NT2/D1 (cell line): ENCODE data around the gene BAD.
"Not testable (repeated sequence)": the region's sequence is repeated elsewhere in the genome, so short reads cannot be mapped to it uniquely, and the experiment has no call there.

ENCODE experiments used
- DNase-seq: peaks from one replicate; pipeline ENCODE4 v3.0.0-alpha.2; 2011; ENCODE audit warnings: low read depth, low spot score
- H3K27me3 ChIP-seq: 2 replicates; pipeline ENCODE4 v1.6.0; 2011; ENCODE audit warnings: mild to moderate bottlenecking; ENCODE audit not compliant: insufficient read length, insufficient read depth
- H3K36me3 ChIP-seq: 2 replicates; pipeline ENCODE4 v1.6.1; 2011; ENCODE audit warnings: mild to moderate bottlenecking, low read length, mixed read lengths; ENCODE audit not compliant: insufficient read depth, insufficient read length
- H3K4me1 ChIP-seq: 2 replicates; pipeline ENCODE4 v1.5.1; 2011; ENCODE audit not compliant: insufficient read depth, insufficient read length
- H3K4me3 ChIP-seq: 2 replicates; pipeline ENCODE4 v1.5.1; 2011; ENCODE audit warnings: low read depth; ENCODE audit not compliant: insufficient read length
- H3K9ac ChIP-seq: 2 replicates; pipeline ENCODE4 v1.6.0; 2011; ENCODE audit warnings: low read depth; ENCODE audit not compliant: insufficient read length
- H3K9me3 ChIP-seq: 2 replicates; pipeline ENCODE4 v1.5.1; 2011; ENCODE audit warnings: mild to moderate bottlenecking, low read length; ENCODE audit not compliant: insufficient read depth
- SUZ12 ChIP-seq: IDR thresholded peaks from 2 replicates; pipeline ENCODE4 v1.6.1; 2011; ENCODE audit not compliant: insufficient read length, insufficient read depth; ENCODE audit errors: extremely low read depth
- YY1 ChIP-seq: IDR thresholded peaks from 2 replicates; pipeline ENCODE4 v1.6.1; 2011; ENCODE audit not compliant: insufficient read length, insufficient read depth
- ZNF274 ChIP-seq: IDR thresholded peaks from 2 replicates; pipeline ENCODE4 v1.6.1; 2011; ENCODE audit warnings: mild to moderate bottlenecking, low read depth, low read length

Gene BAD

GRCh38 chr11:64249038-64249437 is 35.4 kb downstream of the BAD start:
- H3K36me3 ChIP-seq: peaks cover 30% of the 10 kb centered on the region
- H3K9me3 ChIP-seq: no peaks in the 10 kb centered on the region
- peak overlapping the region; percentile 90 for H3K9ac ChIP-seq
- TF ChIP-seq ZNF274 (no peak), YY1 (no peak), SUZ12 (no peak)
- no peak for DNase-seq
- peaks cover 42% of the 10 kb centered on the region for H3K4me1 ChIP-seq
- H3K4me3 ChIP-seq: no peak overlapping the region
- H3K27me3 ChIP-seq: no peaks in the 10 kb centered on the region

DNA sequence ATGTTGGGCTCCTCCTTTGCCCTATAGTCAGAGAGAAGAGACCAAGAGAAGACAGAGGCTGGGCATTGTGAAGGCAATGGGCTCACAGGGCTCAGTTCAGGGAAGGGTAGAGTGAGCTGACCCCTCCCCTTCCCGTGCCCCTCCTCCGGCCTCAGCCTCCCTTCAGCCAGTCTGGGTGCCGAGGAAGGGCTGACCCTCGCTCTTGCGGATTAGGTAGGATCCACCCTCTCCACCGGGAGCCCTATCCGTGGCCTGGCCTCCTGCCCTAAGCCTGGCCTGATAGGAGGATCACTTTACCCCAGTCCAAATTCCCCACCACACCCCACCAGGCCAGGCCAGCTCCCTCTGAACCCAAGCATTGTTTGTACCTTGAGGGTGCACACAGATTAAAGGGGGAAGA is 35.9 kb downstream of the BAD start:
- Histone ChIP-seq H3K4me3 (no peak overlapping the region), H3K27me3 (no peaks in the 10 kb centered on the region), H3K9me3 (no peaks in the 10 kb centered on the region), H3K36me3 (peaks cover 31% of the 10 kb centered on the region), H3K4me1 (peaks cover 45% of the 10 kb centered on the region), H3K9ac (peak overlapping the region; percentile 90)
- TF ChIP-seq ZNF274 (no peak), YY1 (no peak), SUZ12 (no peak)
- DNase-seq: no peak

- H3K9ac ChIP-seq: peak overlapping the region; percentile 90
- H3K27me3 ChIP-seq: no peaks in the 10 kb centered on the region
- TF ChIP-seq SUZ12: no peak
- no peak for TF ChIP-seq ZNF274
- no peak for TF ChIP-seq YY1
- DNase-seq: no peak
- H3K36me3 ChIP-seq: peaks cover 31% of the 10 kb centered on the region
- peaks cover 47% of the 10 kb centered on the region for H3K4me1 ChIP-seq
- H3K4me3 ChIP-seq: peak overlapping the region; percentile 81
- H3K9me3 ChIP-seq: no peaks in the 10 kb centered on the region
Measured at GRCh38 chr11:64247729-64248531, 36.5 kb downstream of the BAD start.

DNA sequence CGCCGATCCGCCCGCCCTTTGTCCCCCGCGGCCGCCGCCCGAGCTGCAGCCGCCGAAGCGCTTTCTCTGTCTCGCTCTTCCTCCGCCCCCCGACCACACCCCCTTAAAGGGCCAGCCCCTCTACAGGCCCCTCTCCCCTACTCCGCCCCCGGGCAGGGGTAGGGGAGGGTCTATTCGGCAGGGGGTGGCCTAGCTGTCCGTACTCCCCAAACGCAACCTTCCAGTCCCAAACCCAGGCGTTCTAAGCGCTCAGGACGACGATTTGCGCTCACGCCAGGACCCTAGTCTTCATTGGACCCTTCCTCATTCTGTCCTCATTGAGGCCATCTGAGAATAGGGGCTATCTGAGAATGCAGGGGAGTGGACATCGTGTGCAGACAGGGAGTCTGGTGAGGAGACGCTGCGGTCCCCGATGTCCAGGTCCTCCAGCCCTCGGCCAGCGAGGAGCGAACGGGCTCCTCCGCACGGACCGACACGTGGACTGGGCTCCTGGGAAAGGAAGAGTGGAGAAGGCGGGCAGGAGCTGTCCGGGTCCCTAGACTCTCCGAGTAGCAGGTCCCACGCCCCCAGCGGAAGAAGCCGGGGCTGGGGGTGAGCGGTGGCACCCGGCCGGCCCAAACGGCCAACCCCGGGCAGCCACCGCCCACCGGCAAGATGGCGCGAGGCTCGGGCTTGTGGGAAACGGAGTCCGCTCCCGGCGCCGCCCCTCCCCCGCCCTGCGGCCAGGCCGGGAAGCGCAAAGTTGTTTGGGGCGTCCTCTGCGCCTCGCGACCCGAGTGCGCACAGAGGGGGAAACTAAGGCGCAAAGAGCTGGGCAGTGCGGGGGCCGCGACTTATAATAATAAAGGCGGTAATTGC is 37.4 kb downstream of the BAD start, which contains the start of gene PPP1R14B:
TSS of gene PPP1R14B (minus strand) at position 73 of the 858 bp plus-strand sequence. CDS start 270 bp downstream, outside the sequence.
- H3K36me3 ChIP-seq: peaks cover 34% of the 10 kb centered on the region
- no peaks in the 10 kb centered on the region for H3K27me3 ChIP-seq
- no peaks in the 10 kb centered on the region for H3K9me3 ChIP-seq
- H3K9ac ChIP-seq: peak within 1 kb of the TSS; percentile 96
- H3K4me1 ChIP-seq: peaks cover 46% of the 10 kb centered on the region
- TF ChIP-seq YY1 (peak; percentile 83), ZNF274 (no peak)
- H3K4me3 ChIP-seq: peak within 1 kb of the TSS; percentile 88
- DNase-seq: no peak

- H3K27me3 ChIP-seq, DNase-seq, H3K9me3 ChIP-seq: not testable (repeated sequence)
- peak overlapping the region; percentile 88 for H3K4me3 ChIP-seq
- H3K9ac ChIP-seq: peak overlapping the region; percentile 96
- peaks cover 44% of the 10 kb centered on the region for H3K4me1 ChIP-seq
- peaks cover 34% of the 10 kb centered on the region for H3K36me3 ChIP-seq
Measured at GRCh38 chr11:64246621-64246870, 37.9 kb downstream of the BAD start.

DNA sequence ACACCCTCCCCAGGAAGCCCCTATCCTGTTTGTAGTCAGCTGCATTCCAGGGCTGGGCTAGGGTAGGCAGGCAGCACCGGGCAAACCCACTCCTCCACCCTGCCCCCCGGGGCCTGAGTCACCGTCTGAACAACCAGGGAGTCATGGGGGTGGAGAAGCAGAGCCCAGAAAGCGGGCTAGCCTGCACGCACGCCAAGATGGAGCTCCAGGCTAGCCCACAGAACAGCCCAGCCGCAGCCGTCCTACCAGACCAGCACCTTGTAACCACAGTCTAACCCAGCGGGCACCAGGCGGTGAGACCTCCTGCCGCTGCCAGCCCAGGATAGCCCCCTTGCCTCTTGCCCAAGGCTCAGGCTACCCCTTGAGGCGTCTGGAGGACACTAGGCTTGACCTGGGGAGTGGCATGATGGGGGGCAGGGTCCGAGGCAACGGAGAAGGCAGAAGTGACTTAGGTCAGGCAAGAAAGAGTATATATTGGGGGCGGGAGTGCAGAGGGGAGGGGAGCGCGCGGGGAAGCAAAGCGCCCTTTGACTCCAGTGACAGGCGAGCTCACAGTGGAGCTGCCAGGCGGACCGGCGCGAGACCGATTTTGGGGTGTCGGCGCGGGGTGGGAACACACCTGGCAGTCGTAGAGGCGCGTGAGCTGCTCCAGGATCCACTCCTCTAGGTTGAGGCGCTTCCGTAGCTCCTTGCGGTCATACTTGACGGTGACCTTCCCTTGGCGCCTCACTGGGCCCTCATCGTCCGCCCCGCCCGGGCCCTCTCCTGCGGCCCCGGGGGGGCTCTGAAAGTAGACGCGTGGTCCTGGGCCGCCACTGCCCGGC is 38.5 kb downstream of the BAD start:
- H3K4me3 ChIP-seq: peak overlapping the region; percentile 88
- peaks cover 44% of the 10 kb centered on the region for H3K4me1 ChIP-seq
- peak overlapping the region; percentile 96 for H3K9ac ChIP-seq
- TF ChIP-seq ZNF274: no peak
- no peak for TF ChIP-seq SUZ12
- TF ChIP-seq YY1: no peak
- H3K9me3 ChIP-seq: no peaks in the 10 kb centered on the region
- no peaks in the 10 kb centered on the region for H3K27me3 ChIP-seq
- peaks cover 34% of the 10 kb centered on the region for H3K36me3 ChIP-seq
- DNase-seq: no peak

- TF ChIP-seq YY1 (no peak), SUZ12 (no peak), ZNF274 (no peak)
- Histone ChIP-seq H3K36me3 (peaks cover 34% of the 10 kb centered on the region), H3K4me3 (peak overlapping the region; percentile 88), H3K9ac (peak overlapping the region; percentile 96), H3K27me3 (no peaks in the 10 kb centered on the region), H3K4me1 (peaks cover 38% of the 10 kb centered on the region), H3K9me3 (no peaks in the 10 kb centered on the region)
- no peak for DNase-seq
Measured at GRCh38 chr11:64245401-64245796, 39.1 kb downstream of the BAD start.
